Spleen (tissue), 11 donors: Measurements from ENCODE around the gene AP4M1. TPM values are rescaled to one million over a fixed set of nuclear protein-coding genes. Genes with fewer than 3 reads are reported as not detected.

Experiments used
- DNase-seq: peaks from one replicate; pipeline ENCODE4 v3.0.0-alpha.2; 2020
- H3K27ac ChIP-seq, 8 donors: fragments of 200-600 bp; sonication (generic) in 7 of 8; 1 replicate in 4 of 8; 2 replicates in 4 of 8; pipeline versions ENCODE4 v1.5.0 to v1.8.0; 2016 to 2021; ENCODE audit warnings: inconsistent platforms in 4 of 8, mild to moderate bottlenecking in 4 of 8, moderate library complexity in 1 of 8
- H3K27me3 ChIP-seq, 7 donors: fragments of 200-600 bp; sonication (generic) in 6 of 7; replicated peaks in 1 of 7; 1 replicate in 4 of 7; 2 replicates in 3 of 7; pipeline versions ENCODE4 v1.5.0 to v1.8.0; 2016 to 2021; ENCODE audit warnings: inconsistent platforms in 3 of 7, mild to moderate bottlenecking in 1 of 7
- H3K36me3 ChIP-seq, 6 donors: fragments of 200-600 bp; sonication (generic) in 5 of 6; 1 replicate in 4 of 6; 2 replicates in 2 of 6; pipeline versions ENCODE4 v1.5.0 to v1.8.0; 2016 to 2021; ENCODE audit warnings: inconsistent platforms in 2 of 6
- H3K4me1 ChIP-seq, 6 donors: fragments of 200-600 bp; sonication (generic) in 5 of 6; 1 replicate in 3 of 6; 2 replicates in 3 of 6; pipeline versions ENCODE4 v1.5.0 to v1.8.0; 2016 to 2021; ENCODE audit warnings: inconsistent platforms in 3 of 6
- H3K4me3 ChIP-seq, 8 donors: fragments of 200-600 bp; sonication (generic) in 7 of 8; 1 replicate in 4 of 8; 2 replicates in 4 of 8; pipeline versions ENCODE4 v1.5.0 to v1.8.0; 2016 to 2021; ENCODE audit warnings: inconsistent platforms in 4 of 8, mild to moderate bottlenecking in 4 of 8, moderate library complexity in 2 of 8
- H3K9me3 ChIP-seq, 8 donors: fragments of 200-600 bp; sonication (generic) in 7 of 8; 1 replicate in 4 of 8; 2 replicates in 4 of 8; pipeline versions ENCODE4 v1.5.0 to v1.8.0; 2016 to 2021; ENCODE audit warnings: inconsistent platforms in 4 of 8
- POLR2A ChIP-seq, 3 donors: fragments of 450-650 bp; IDR thresholded peaks; one replicate each; pipeline ENCODE4 v1.5.1; 2017; ENCODE audit warnings: antibody characterized with exemption in 3 of 3, mild to moderate bottlenecking in 1 of 3
- POLR2AphosphoS5 ChIP-seq, 3 donors: sonication (generic); formaldehyde crosslinking; IDR thresholded peaks; one replicate each; pipeline ENCODE4 v1.5.1; 2017; ENCODE audit warnings: antibody characterized with exemption in 3 of 3
- WGBS, 5 donors: extraction: QIAGEN DNeasy Blood & Tissue Kit in 3 of 5; methylation state at CpG; one replicate each; pipeline versions ENCODE4 v1.1.5 to v1.1.7; 2013 to 2018; 5-methylcytosine and 5-hydroxymethylcytosine counted together
- intact Hi-C: fragments of 100-400 bp; cut with DNase I; formaldehyde crosslinking; loops from one replicate; pipeline ENCODE4 v1.15.0; 2023; ENCODE audit warnings: low total_unique reads
- polyA plus RNA-seq, 3 donors: library from polyadenylated mRNA; stranded (reverse); fragments of 200-250 nt; gene quantifications; one replicate each; pipeline ENCODE4 v1.2.1, GENCODE V29; 2013
- total RNA-seq, 7 donors: library from RNA; depleted of rRNA in 3 of 7; stranded (reverse); fragments of >200 nt in 3 of 7; fragmentation: NEBNext Ultra II Directional in 4 of 7; extraction: Animal tissue kit (Norgen Biotek cat#: 25700) in 4 of 7; gene quantifications; one replicate each; pipeline versions ENCODE4 v1.1.0 to v1.2.1, GENCODE V29; 2016 to 2021
- TF ChIP-seq, protein P1 (sequence below), 11 experiments: fragments of 200-600 bp in 7 of 11; fragments of 450-650 bp in 4 of 11; sonication (generic) in 4 of 11; IDR thresholded peaks in 8 of 11; conservative IDR thresholded peaks in 3 of 11; 1 replicate in 7 of 11; 2 replicates in 4 of 11; pipeline versions ENCODE4 v1.4.0 to v1.8.0; 2016 to 2021; ENCODE audit warnings: antibody characterized with exemption in 11 of 11, inconsistent platforms in 4 of 11, mild to moderate bottlenecking in 1 of 11
- donor health status: healthy with polysubstance abuse.
- donor health status: DM: no; HTN: no; CAD: no; lungs with moderate emphysema.
- donor health status: DM: no; HTN: no; CAD: no.
- donor health status: Bipolar disorder and iron deficiency.
- donor health status: healthy.
- donor health status: DM: no; HTN: no; CAD: no.
- donor health status: DM: yes; HTN: yes; CAD: no.

AP4M1 gene
- total and polyA plus RNA-seq, 10 donors = 8.7 to 18.0 (median 10.2) TPM

DNA sequence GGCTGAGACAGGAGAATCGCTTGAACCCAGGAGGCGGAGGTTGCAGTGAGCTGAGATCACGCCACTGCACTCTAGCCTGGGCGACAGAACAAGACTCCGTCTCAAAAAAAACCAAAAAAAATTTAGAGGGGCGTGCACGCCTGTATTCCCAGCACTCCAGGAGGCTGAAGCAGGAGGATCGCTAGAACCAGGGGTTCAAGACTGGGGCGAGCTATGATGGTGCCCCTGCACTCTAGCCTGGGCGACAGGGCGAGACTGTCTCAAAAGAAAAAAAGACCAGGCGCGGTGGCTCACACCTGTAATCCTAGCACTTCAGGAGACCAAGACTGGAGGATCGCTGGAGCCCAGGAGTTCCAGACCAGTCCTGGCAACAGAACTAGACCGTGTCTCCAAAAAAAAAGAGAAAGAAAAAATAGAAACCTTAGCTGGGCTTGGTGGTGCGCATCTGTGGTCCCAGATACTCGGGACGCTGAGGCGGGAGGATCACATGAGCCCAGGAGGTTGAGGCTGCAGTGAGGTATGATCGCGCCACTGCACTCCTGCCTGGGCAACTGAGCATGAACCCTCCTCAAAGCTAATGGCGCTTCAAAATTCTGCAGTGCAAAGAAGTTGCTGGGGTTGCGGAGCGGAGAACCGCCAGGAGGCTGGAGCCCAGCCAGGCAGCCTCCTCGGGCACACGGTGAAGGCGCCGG is 24.9 kb downstream of the AP4M1 start:
- Histone ChIP-seq H3K4me1 (peaks cover 25 to 76% (median 52%) of the 10 kb centered on the region in 6 donors), H3K4me3 (peak overlapping the region; percentile 64 to 89 (median 83)), H3K27ac (peak overlapping the region; percentile 91 to 99 (median 96)), H3K9me3 (no peaks in the 10 kb centered on the region), H3K27me3 (no peaks in the 10 kb centered on the region), H3K36me3 (peaks cover 0 to 29% (median 0%) of the 10 kb centered on the region in 6 donors)
- intact Hi-C loops = loop anchor here (5.0 kb wide), 1 partner anchor 44 kb away; the partner anchor contains the start of gene ZNF3
- no peak for DNase-seq
- 12 to 16% (median 15%) methylated on average over 29 of the region's 29 CpGs for WGBS, 5 donors
- TF ChIP-seq, protein P1, sequence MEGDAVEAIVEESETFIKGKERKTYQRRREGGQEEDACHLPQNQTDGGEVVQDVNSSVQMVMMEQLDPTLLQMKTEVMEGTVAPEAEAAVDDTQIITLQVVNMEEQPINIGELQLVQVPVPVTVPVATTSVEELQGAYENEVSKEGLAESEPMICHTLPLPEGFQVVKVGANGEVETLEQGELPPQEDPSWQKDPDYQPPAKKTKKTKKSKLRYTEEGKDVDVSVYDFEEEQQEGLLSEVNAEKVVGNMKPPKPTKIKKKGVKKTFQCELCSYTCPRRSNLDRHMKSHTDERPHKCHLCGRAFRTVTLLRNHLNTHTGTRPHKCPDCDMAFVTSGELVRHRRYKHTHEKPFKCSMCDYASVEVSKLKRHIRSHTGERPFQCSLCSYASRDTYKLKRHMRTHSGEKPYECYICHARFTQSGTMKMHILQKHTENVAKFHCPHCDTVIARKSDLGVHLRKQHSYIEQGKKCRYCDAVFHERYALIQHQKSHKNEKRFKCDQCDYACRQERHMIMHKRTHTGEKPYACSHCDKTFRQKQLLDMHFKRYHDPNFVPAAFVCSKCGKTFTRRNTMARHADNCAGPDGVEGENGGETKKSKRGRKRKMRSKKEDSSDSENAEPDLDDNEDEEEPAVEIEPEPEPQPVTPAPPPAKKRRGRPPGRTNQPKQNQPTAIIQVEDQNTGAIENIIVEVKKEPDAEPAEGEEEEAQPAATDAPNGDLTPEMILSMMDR (IDR thresholded peaks at IDR 0.05 in 8 of 11, conservative IDR thresholded peaks at IDR 0.05 in 3 of 11) = no peak
- no peak for TF ChIP-seq POLR2A (IDR thresholded peaks at IDR 0.05)
- no peak for TF ChIP-seq POLR2AphosphoS5 (IDR thresholded peaks at IDR 0.05)

DNA sequence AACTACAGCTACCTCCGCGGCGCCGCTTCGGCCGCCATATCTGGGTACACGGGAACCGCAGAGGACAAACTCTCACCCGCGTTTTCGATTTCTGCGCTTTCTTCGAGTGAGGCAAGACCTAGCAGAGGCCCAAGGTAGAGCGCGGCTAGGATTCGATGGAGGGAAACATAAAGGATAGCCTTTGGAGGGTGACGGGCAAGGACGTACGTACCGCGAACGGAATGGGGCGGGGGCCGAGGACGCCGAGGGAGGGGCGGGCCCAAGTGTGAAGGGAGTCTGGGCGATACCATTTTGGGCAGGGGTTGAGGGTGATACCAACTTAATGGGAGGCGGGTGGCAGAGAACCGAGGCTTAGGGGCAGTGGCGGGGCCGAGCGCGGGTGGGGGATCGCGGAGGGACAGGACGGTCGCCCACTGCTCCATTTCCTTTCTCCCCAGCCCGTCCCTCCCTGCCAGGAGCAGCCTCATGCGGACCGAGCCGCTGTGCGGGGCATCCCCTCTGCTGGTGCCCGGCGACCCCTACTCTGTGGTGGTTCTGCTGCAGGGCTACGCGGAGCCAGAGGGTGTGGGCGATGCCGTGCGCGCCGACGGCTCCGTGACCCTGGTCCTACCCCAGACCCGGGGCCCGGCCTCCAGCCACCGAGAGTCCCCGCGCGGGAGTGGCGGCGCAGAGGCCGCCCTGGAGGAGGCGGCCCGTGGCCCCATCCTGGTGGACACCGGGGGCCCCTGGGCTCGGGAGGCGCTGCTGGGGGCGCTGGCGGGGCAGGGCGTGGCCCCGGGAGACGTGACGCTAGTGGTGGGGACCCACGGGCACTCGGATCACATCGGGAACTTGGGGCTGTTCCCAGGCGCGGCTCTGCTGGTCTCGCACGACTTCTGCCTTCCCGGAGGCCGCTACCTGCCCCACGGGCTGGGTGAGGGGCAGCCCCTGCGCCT is 25.8 kb downstream of the AP4M1 start, which contains the start of gene MBLAC1:
TSS of gene MBLAC1 (plus strand) at position 37 of the 935 bp plus-strand sequence. CDS start at position 466, 429 bp downstream.
- 0 to 1% (median 0%) methylated on average over 34 to 85 of the region's 85 CpGs for WGBS, 5 donors
- peak; percentile 96 for DNase-seq
- Histone ChIP-seq H3K27ac (peak within 1 kb of the TSS; percentile 91 to 99 (median 96)), H3K27me3 (no peaks in the 10 kb centered on the region), H3K9me3 (no peaks in the 10 kb centered on the region), H3K36me3 (peaks cover 0 to 28% (median 0%) of the 10 kb centered on the region in 6 donors), H3K4me1 (peaks cover 25 to 76% (median 53%) of the 10 kb centered on the region in 6 donors), H3K4me3 (peak within 1 kb of the TSS; percentile 64 to 89 (median 83))
- intact Hi-C loops = loop anchor here (5.0 kb wide), 1 partner anchor 45 kb away; the partner anchor contains the start of gene ZNF3
- TF ChIP-seq POLR2A (IDR thresholded peaks at IDR 0.05) (peak in 1 of 3 donors; percentile 45), POLR2AphosphoS5 (IDR thresholded peaks at IDR 0.05) (peak; percentile 86 to 94 (median 91))
- TF ChIP-seq, protein P1 (IDR thresholded peaks at IDR 0.05 in 8 of 11, conservative IDR thresholded peaks at IDR 0.05 in 3 of 11) = peak in 1 of 11 experiments; percentile 5

DNA sequence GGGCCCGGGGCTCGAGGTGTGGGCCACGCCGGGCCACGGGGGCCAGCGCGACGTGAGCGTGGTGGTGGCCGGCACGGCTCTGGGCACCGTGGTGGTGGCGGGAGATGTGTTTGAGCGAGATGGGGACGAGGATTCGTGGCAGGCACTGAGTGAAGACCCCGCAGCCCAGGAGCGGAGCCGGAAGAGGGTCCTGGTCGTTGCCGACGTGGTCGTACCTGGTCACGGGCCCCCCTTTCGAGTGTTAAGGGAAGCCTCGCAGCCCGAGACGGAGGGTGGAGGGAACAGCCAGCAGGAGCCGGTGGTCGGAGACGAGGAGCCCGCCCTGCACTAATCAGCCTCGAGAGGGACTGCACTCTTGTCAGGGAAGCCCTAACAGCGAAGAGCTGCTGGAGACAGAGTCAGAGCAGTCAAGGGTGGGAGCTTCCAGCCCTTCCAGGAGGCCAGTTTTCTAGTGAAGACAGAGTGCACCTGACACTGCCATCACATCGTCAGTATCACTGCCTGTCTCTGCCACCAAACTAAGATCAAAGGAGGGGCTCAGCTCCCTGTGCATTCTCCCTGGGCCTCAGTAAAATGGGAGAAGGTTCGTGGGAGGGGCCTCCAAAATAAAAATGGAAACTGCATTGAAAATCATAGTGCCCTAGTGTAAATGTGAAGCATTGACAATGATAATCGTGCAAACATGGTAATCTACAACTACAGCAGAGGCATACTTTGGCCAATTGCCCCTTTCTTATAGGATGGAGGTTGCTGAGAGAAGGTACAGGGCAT is 26.6 kb downstream of the AP4M1 start:
- intact Hi-C loops = loop anchor here (5.0 kb wide), 1 partner anchor 46 kb away; the partner anchor contains the start of gene ZNF3
- H3K4me1 ChIP-seq = peaks cover 25 to 75% (median 50%) of the 10 kb centered on the region in 6 donors
- no peak for TF ChIP-seq POLR2A (IDR thresholded peaks at IDR 0.05)
- no peak for TF ChIP-seq POLR2AphosphoS5 (IDR thresholded peaks at IDR 0.05)
- TF ChIP-seq, protein P1 (IDR thresholded peaks at IDR 0.05 in 8 of 11, conservative IDR thresholded peaks at IDR 0.05 in 3 of 11) = no peak

More for the DNA sequence above, 26.6 kb downstream of the AP4M1 start:
- DNase-seq = no peak
- 3 to 5% (median 5%) methylated on average over 27 to 37 of the region's 37 CpGs for WGBS, 5 donors
- H3K9me3 ChIP-seq = no peaks in the 10 kb centered on the region
- peak overlapping the region; percentile 91 to 99 (median 96) for H3K27ac ChIP-seq
- H3K27me3 ChIP-seq = no peaks in the 10 kb centered on the region
- peak overlapping the region; percentile 64 to 89 (median 83) for H3K4me3 ChIP-seq
- H3K36me3 ChIP-seq = peaks cover 0 to 19% (median 0%) of the 10 kb centered on the region in 6 donors
